Osteoblast (primary cell): ENCODE results near the gene ADAT2. TPM values are rescaled to one million over a fixed set of nuclear protein-coding genes. Genes with fewer than 3 reads are reported as not detected.

Source experiments
- DNase-seq: peaks from one replicate; pipeline ENCODE4 v3.0.0; 2011; ENCODE audit warnings: low spot score, mixed read lengths; ENCODE audit not compliant: insufficient read length; ENCODE audit errors: missing footprints
- H2AFZ ChIP-seq: 2 replicates; pipeline ENCODE4 v1.6.0; 2011; ENCODE audit warnings: mild to moderate bottlenecking, low read length
- H3K27ac ChIP-seq: 2 replicates; pipeline ENCODE4 v1.5.1; 2011; ENCODE audit warnings: mild to moderate bottlenecking, low read depth, low read length, moderate library complexity
- H3K27me3 ChIP-seq: 2 replicates; pipeline ENCODE4 v1.6.0; 2012; ENCODE audit warnings: mild to moderate bottlenecking, control low read depth, inconsistent platforms, low read length, moderate library complexity; ENCODE audit not compliant: insufficient read depth
- H3K36me3 ChIP-seq: 2 replicates; pipeline ENCODE4 v1.5.1; 2011; ENCODE audit warnings: mild to moderate bottlenecking, low read length, control low read depth, moderate library complexity; ENCODE audit not compliant: insufficient read depth
- H3K4me1 ChIP-seq: 2 replicates; pipeline ENCODE4 v1.5.1; 2011; ENCODE audit warnings: mild to moderate bottlenecking, low read length, control low read depth, moderate library complexity; ENCODE audit not compliant: insufficient read depth
- H3K4me2 ChIP-seq: 2 replicates; pipeline ENCODE4 v1.6.0; 2011; ENCODE audit warnings: mild to moderate bottlenecking, low read length; ENCODE audit not compliant: insufficient read depth
- H3K4me3 ChIP-seq: fragments of 200-600 bp; sonication (generic); 3 replicates; pipeline ENCODE4 v1.5.1; 2012; ENCODE audit warnings: mild to moderate bottlenecking, low read length, inconsistent platforms; ENCODE audit not compliant: insufficient read depth
- H3K79me2 ChIP-seq: 2 replicates; pipeline ENCODE4 v1.6.0; 2012; ENCODE audit warnings: mild to moderate bottlenecking, low read length, control low read depth, inconsistent platforms; ENCODE audit not compliant: insufficient read depth
- H3K9me3 ChIP-seq: 2 replicates; pipeline ENCODE4 v1.5.1; 2011; ENCODE audit warnings: low read depth, low read length, control low read depth
- H4K20me1 ChIP-seq: 2 replicates; pipeline ENCODE4 v1.6.0; 2012; ENCODE audit warnings: mild to moderate bottlenecking, low read length, control low read depth; ENCODE audit not compliant: insufficient read depth
- CTCF ChIP-seq: IDR thresholded peaks from 2 replicates; pipeline ENCODE4 v1.5.1; 2011; ENCODE audit warnings: mild to moderate bottlenecking, low read depth, low read length, moderate library complexity; ENCODE audit errors: extremely low read depth
- total RNA-seq: library from RNA; depleted of rRNA; stranded (reverse); fragments of >200 nt; gene quantifications from 2 replicates; pipeline ENCODE4 v1.2.3, GENCODE V29; 2012

The ADAT2 gene
- total RNA-seq, 1 donor = 2.2 TPM

DNA sequence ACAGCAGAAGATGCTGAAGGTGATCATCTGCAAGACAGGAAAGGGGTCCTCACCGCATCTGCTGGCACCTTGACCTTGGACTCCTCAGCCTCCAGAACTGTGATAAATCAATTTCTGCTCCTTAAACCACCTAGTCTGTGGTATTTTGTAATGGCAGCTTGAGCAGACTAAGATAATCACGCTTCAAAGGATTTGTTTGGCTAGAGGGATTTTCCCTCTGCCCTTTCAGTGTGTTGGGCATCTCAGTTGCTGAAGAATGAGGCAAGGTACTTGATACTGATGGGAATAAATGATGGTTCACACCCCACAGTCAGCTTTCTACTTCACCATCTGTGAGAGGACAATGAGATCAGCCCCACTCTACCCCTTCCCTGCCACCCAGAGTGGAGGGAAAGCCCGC is 60.2 kb downstream of the ADAT2 start:
- H3K36me3 ChIP-seq = no peaks in the 10 kb centered on the region
- H3K27ac ChIP-seq = no peak overlapping the region
- H3K4me3 ChIP-seq = no peak overlapping the region
- no peak for TF ChIP-seq CTCF
- H2AFZ ChIP-seq = no peak overlapping the region
- no peaks in the 10 kb centered on the region for H3K4me1 ChIP-seq
- DNase-seq = no peak
- H3K27me3 ChIP-seq = no peaks in the 10 kb centered on the region
- no peaks in the 10 kb centered on the region for H3K9me3 ChIP-seq
- H3K4me2 ChIP-seq = no peak overlapping the region
- H3K79me2 ChIP-seq = no peaks in the 10 kb centered on the region
- H4K20me1 ChIP-seq = no peaks in the 10 kb centered on the region

DNA sequence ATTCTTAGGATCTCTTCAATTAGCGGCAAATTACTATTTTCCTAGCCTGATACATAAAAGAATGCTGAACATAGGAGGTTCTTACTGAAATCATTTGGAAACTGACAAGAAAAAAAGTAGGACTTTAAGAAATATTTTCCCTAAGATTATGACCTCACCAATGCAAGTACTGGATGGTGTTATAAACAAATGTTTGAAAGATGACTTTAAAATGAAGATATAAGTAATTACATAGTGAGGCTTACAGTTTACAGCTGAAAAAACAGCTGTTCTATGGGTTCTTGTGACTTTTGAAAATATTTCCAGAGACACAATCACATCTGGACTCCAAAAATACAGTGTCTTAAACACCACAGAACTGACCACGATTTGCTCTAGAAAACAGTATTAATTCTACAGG is 64.9 kb downstream of the ADAT2 start:
- H3K4me2 ChIP-seq = no peak overlapping the region
- no peaks in the 10 kb centered on the region for H3K4me1 ChIP-seq
- no peaks in the 10 kb centered on the region for H3K9me3 ChIP-seq
- H2AFZ ChIP-seq = no peak overlapping the region
- H4K20me1 ChIP-seq = no peaks in the 10 kb centered on the region
- H3K27me3 ChIP-seq = no peaks in the 10 kb centered on the region
- no peaks in the 10 kb centered on the region for H3K36me3 ChIP-seq
- no peak overlapping the region for H3K4me3 ChIP-seq
- no peak for TF ChIP-seq CTCF
- no peaks in the 10 kb centered on the region for H3K79me2 ChIP-seq
- H3K27ac ChIP-seq = no peak overlapping the region
- no peak for DNase-seq

- H3K9me3 ChIP-seq = no peaks in the 10 kb centered on the region
- H3K27ac ChIP-seq = no peak overlapping the region
- H3K4me3 ChIP-seq = no peak overlapping the region
- no peaks in the 10 kb centered on the region for H3K79me2 ChIP-seq
- no peak for DNase-seq
- peaks cover 7% of the 10 kb centered on the region for H3K27me3 ChIP-seq
- H4K20me1 ChIP-seq = no peaks in the 10 kb centered on the region
- TF ChIP-seq CTCF = no peak
- no peak overlapping the region for H3K4me2 ChIP-seq
- H2AFZ ChIP-seq = no peak overlapping the region
- no peaks in the 10 kb centered on the region for H3K4me1 ChIP-seq
- H3K36me3 ChIP-seq = no peaks in the 10 kb centered on the region
Observed at GRCh38 chr6:143376861-143377260, 73.6 kb downstream of the ADAT2 start.

GRCh38 chr6:143376375-143376774 is 74.1 kb downstream of the ADAT2 start:
- DNase-seq = no peak
- Histone ChIP-seq H3K4me1 (no peaks in the 10 kb centered on the region), H2AFZ (no peak overlapping the region), H4K20me1 (no peaks in the 10 kb centered on the region), H3K9me3 (no peaks in the 10 kb centered on the region), H3K27ac (no peak overlapping the region), H3K27me3 (peaks cover 7% of the 10 kb centered on the region), H3K79me2 (no peaks in the 10 kb centered on the region), H3K4me2 (no peak overlapping the region), H3K4me3 (no peak overlapping the region), H3K36me3 (no peaks in the 10 kb centered on the region)
- no peak for TF ChIP-seq CTCF
